Fibroblast of skin of abdomen (primary cell): ENCODE results near the gene NOL4L.

ENCODE experiments used
- DNase-seq: peaks from one replicate; pipeline ENCODE4 v3.0.0-alpha.2; 2013

Gene NOL4L

GRCh38 chr20:32560482-32560988 is 24.6 kb downstream of the NOL4L start:
- no peak for DNase-seq

GRCh38 chr20:32559753-32560380 is 25.3 kb downstream of the NOL4L start:
- DNase-seq = no peak

- no peak for DNase-seq
These were observed 25.9 kb downstream of the NOL4L start for GRCh38 chr20:32559205-32559752.

- no peak for DNase-seq
These were observed 26.6 kb downstream of the NOL4L start for GRCh38 chr20:32558526-32558925.

- no peak for DNase-seq
These were observed 27.8 kb downstream of the NOL4L start for GRCh38 chr20:32557319-32557718.

- no peak for DNase-seq
These were observed 28.6 kb downstream of the NOL4L start for GRCh38 chr20:32556312-32557184.

GRCh38 chr20:32555584-32555983 is 29.5 kb downstream of the NOL4L start:
- no peak for DNase-seq

- DNase-seq = no peak
These were observed 30.2 kb downstream of the NOL4L start for GRCh38 chr20:32554965-32555289.

GRCh38 chr20:32553618-32554017 is 31.5 kb downstream of the NOL4L start:
- DNase-seq = no peak

GRCh38 chr20:32551693-32552092 is 33.4 kb downstream of the NOL4L start:
- no peak for DNase-seq

GRCh38 chr20:32549842-32550241 is 35.3 kb downstream of the NOL4L start:
- DNase-seq = no peak

- DNase-seq = no peak
These were observed 37.4 kb downstream of the NOL4L start for GRCh38 chr20:32547753-32548034.

- DNase-seq = no peak
These were observed 38.0 kb downstream of the NOL4L start for GRCh38 chr20:32546918-32547752.

GRCh38 chr20:32544893-32545840 is 40.0 kb downstream of the NOL4L start:
- DNase-seq = peak; percentile 67

GRCh38 chr20:32544260-32544722 is 40.8 kb downstream of the NOL4L start:
- no peak for DNase-seq

- DNase-seq = no peak
These were observed 41.4 kb downstream of the NOL4L start for GRCh38 chr20:32543570-32544259.

- no peak for DNase-seq
These were observed 42.9 kb downstream of the NOL4L start for GRCh38 chr20:32542259-32542615.

- DNase-seq = no peak
These were observed 43.5 kb downstream of the NOL4L start for GRCh38 chr20:32541323-32542258.

GRCh38 chr20:32539817-32540675 is 45.1 kb downstream of the NOL4L start:
- no peak for DNase-seq
